ENCODE data around the gene KLHL34. TPM values are rescaled to one million over a fixed set of nuclear protein-coding genes. Genes with fewer than 3 reads are reported as not detected.

Gene KLHL34
- not detected for total RNA-seq
- long read RNA-seq, result 0 reads

GRCh38 chrX:21658152-21658737 is at the start of gene KLHL34:
TSS of gene KLHL34 (minus strand) at chrX:21658330. CDS start at chrX:21657788, 542 bp downstream.
- intact Hi-C loops (cut with DNase I), result no loop called here
- H3K4me3 ChIP-seq, result peak within 1 kb of the TSS; percentile 17
- H3K27me3 ChIP-seq (ENCODE audit: low read depth), result peaks cover 10% of the 10 kb centered on the region
- ATAC-seq (peak; percentile 39 to 42), DNase-seq (no peak)
- H3K9me3 ChIP-seq, result no peaks in the 10 kb centered on the region
- no peak within 1 kb of the TSS for H3K27ac ChIP-seq
- H3K36me3 ChIP-seq, result no peaks in the 10 kb centered on the region
- no peaks in the 10 kb centered on the region for H3K4me1 ChIP-seq
- TF ChIP-seq CTCF (IDR thresholded peaks at IDR 0.05), result no peak

GRCh38 chrX:21705225-21705624 is 47.1 kb upstream of the KLHL34 start:
- no peak overlapping the region for H3K4me3 ChIP-seq
- no peak for TF ChIP-seq CTCF (IDR thresholded peaks at IDR 0.05)
- DNase-seq (no peak), ATAC-seq (no peak)
- no peaks in the 10 kb centered on the region for H3K36me3 ChIP-seq
- no peaks in the 10 kb centered on the region for H3K9me3 ChIP-seq
- H3K27me3 ChIP-seq (ENCODE audit: low read depth), result no peaks in the 10 kb centered on the region
- intact Hi-C loops (cut with DNase I), result no loop called here
- H3K27ac ChIP-seq, result no peak overlapping the region
- H3K4me1 ChIP-seq, result no peaks in the 10 kb centered on the region

- H3K27ac ChIP-seq, result no peak overlapping the region
- DNase-seq (no peak), ATAC-seq (no peak)
- intact Hi-C loops (cut with DNase I), result no loop called here
- TF ChIP-seq CTCF (IDR thresholded peaks at IDR 0.05), result no peak
- no peaks in the 10 kb centered on the region for H3K27me3 ChIP-seq (ENCODE audit: low read depth)
- no peak overlapping the region for H3K4me3 ChIP-seq
- no peaks in the 10 kb centered on the region for H3K9me3 ChIP-seq
- no peaks in the 10 kb centered on the region for H3K36me3 ChIP-seq
- H3K4me1 ChIP-seq, result no peaks in the 10 kb centered on the region
Observed at GRCh38 chrX:21702725-21703124, 44.6 kb upstream of the KLHL34 start.

- Histone ChIP-seq H3K27ac (no peak overlapping the region), H3K36me3 (no peaks in the 10 kb centered on the region), H3K4me3 (no peak overlapping the region), H3K4me1 (no peaks in the 10 kb centered on the region), H3K27me3 (ENCODE audit: low read depth) (no peaks in the 10 kb centered on the region), H3K9me3 (no peaks in the 10 kb centered on the region)
- TF ChIP-seq CTCF (IDR thresholded peaks at IDR 0.05), result no peak
- ATAC-seq, result no peak
- intact Hi-C loops (cut with DNase I), result no loop called here
- DNase-seq, result no peak
Observed at GRCh38 chrX:21700967-21701366, 42.8 kb upstream of the KLHL34 start.

- Histone ChIP-seq H3K27ac (no peak overlapping the region), H3K4me1 (no peaks in the 10 kb centered on the region), H3K27me3 (ENCODE audit: low read depth) (no peaks in the 10 kb centered on the region)
Observed at GRCh38 chrX:21700275-21700674, 42.1 kb upstream of the KLHL34 start.

More at GRCh38 chrX:21700275-21700674, 42.1 kb upstream of the KLHL34 start:
- ATAC-seq (no peak), DNase-seq (no peak)
- Histone ChIP-seq H3K9me3 (no peaks in the 10 kb centered on the region), H3K36me3 (no peaks in the 10 kb centered on the region), H3K4me3 (no peak overlapping the region)
- no peak for TF ChIP-seq CTCF (IDR thresholded peaks at IDR 0.05)
- intact Hi-C loops (cut with DNase I), result no loop called here

Data from lower lobe of right lung (tissue), 2 donors.